ENCODE measurements around the gene PLCL1. TPM values are rescaled to one million over a fixed set of nuclear protein-coding genes. Genes with fewer than 3 reads are reported as not detected.

The PLCL1 gene
- total RNA-seq, 1 experiment from 2014 or later, result 0.07 TPM

DNA sequence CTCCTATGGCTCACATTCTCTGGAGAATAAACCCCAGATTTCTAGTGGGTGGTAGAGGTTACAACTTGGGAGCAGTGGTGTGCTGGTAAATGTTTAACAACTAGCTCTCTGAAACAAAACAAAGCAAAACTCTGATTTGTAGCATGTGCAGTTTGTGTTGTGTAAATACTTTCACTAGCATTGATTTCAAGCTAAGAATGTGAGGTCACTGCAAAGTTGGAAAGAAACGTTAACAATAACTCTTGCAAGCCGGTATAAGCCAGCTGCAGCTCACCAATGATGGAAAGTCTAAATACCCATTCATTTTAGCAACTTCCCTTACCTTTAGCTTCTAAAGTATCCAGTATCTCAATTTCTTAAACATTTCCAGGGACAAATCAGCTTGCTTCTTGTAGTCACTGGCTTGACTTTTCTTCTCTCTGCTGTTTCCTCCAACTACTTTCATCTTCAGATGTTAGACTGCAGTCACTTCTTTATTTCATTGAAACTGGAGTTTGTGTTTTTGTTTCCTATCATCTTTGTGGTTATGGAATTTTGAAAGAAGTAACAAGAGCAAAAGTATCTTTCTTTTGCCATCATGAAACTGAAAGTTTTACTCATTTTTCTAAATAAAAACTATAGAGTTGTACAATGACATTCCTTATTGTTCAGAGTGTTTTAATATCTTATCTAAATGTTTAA is 140.2 kb downstream of the PLCL1 start:
- Mint-ChIP-seq H3K27me3 (ENCODE audit: unreplicated experiment) (peaks cover 14% of the 10 kb centered on the region), H3K4me3 (ENCODE audit: low read depth, unreplicated experiment) (no peak overlapping the region), H3K9me3 (ENCODE audit: low read depth, unreplicated experiment) (no peaks in the 10 kb centered on the region), H3K36me3 (ENCODE audit: insufficient read depth, unreplicated experiment) (no peaks in the 10 kb centered on the region), H3K4me1 (ENCODE audit: low read depth, unreplicated experiment) (no peaks in the 10 kb centered on the region), H3K27ac (ENCODE audit: unreplicated experiment) (no peak overlapping the region)
- intact Hi-C loops (cut with micrococcal nuclease; ENCODE audit: unreplicated experiment), result no loop called here
- no TSS peak for BruUV-seq (replicated peaks)
- DNase-seq, result no peak
- TF ChIP-seq, protein P1, sequence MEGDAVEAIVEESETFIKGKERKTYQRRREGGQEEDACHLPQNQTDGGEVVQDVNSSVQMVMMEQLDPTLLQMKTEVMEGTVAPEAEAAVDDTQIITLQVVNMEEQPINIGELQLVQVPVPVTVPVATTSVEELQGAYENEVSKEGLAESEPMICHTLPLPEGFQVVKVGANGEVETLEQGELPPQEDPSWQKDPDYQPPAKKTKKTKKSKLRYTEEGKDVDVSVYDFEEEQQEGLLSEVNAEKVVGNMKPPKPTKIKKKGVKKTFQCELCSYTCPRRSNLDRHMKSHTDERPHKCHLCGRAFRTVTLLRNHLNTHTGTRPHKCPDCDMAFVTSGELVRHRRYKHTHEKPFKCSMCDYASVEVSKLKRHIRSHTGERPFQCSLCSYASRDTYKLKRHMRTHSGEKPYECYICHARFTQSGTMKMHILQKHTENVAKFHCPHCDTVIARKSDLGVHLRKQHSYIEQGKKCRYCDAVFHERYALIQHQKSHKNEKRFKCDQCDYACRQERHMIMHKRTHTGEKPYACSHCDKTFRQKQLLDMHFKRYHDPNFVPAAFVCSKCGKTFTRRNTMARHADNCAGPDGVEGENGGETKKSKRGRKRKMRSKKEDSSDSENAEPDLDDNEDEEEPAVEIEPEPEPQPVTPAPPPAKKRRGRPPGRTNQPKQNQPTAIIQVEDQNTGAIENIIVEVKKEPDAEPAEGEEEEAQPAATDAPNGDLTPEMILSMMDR (IDR thresholded peaks at IDR 0.05; ENCODE audit: unreplicated experiment), result no peak
- CTCF ChIA-PET, result interaction anchor here (0.6 kb wide), 1 partner anchor 143 kb away, joined by 5 read pairs; no protein-coding TSS in a partner anchor

DNA sequence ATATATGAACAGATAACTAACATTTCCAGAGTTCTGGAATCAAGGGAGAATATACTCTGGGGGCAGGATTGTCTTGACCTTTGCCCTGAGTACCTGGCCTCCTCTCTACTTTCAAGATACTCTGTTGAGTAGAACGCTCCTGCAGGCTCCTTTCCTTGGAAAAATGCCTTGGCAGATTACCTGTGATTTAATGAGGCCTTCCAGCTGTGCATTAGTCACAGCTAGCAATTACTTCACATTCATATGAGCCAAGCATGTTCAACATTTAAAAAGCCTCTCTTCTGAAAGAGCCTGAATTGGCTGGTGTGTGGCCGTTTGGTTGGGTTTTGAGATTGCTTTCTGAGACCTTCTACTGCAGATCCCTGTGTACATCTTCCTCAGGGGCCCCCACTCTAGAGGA is 142.2 kb downstream of the PLCL1 start:
- CTCF ChIA-PET, result no interaction called here
- intact Hi-C loops (cut with micrococcal nuclease; ENCODE audit: unreplicated experiment), result no loop called here
- no peak overlapping the region for H3K4me3 Mint-ChIP-seq (ENCODE audit: low read depth, unreplicated experiment)
- no peaks in the 10 kb centered on the region for H3K4me1 Mint-ChIP-seq (ENCODE audit: low read depth, unreplicated experiment)
- H3K36me3 Mint-ChIP-seq (ENCODE audit: insufficient read depth, unreplicated experiment), result no peaks in the 10 kb centered on the region
- H3K9me3 Mint-ChIP-seq (ENCODE audit: low read depth, unreplicated experiment), result no peaks in the 10 kb centered on the region
- TF ChIP-seq, protein P1 (IDR thresholded peaks at IDR 0.05; ENCODE audit: unreplicated experiment), result no peak
- H3K27me3 Mint-ChIP-seq (ENCODE audit: unreplicated experiment), result peaks cover 14% of the 10 kb centered on the region
- no peak for DNase-seq
- no TSS peak for BruUV-seq (replicated peaks)
- H3K27ac Mint-ChIP-seq (ENCODE audit: unreplicated experiment), result no peak overlapping the region

DNA sequence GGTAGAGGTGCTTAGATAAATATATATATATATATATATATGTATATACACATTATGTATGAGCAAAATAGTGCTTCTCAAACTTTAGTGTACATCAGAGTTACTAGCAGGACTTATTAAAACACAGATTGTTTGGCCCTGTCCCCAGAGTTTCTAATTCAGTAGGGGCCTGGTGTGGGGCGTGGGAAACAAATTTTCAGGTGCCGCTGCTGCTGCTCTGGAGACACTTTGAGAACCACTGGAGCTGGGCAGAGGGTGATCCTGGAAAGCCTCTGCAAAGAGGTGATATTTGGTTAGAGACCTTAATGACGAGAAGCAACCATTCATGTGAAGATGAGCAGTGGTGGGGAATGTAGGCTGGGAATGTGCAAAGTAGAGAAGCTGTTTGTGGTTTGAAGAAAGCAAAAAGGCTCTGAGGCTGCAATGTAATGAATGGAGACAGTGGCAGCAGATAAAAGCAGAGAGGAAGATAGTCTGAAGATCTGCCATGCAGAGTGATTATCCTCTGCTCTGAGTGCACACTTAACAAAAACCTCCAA is 142.9 kb downstream of the PLCL1 start:
- H3K27me3 Mint-ChIP-seq (ENCODE audit: unreplicated experiment), result peaks cover 14% of the 10 kb centered on the region
- H3K27ac Mint-ChIP-seq (ENCODE audit: unreplicated experiment), result no peak overlapping the region
- TF ChIP-seq, protein P1 (IDR thresholded peaks at IDR 0.05; ENCODE audit: unreplicated experiment), result no peak
- DNase-seq, result no peak
- H3K36me3 Mint-ChIP-seq (ENCODE audit: insufficient read depth, unreplicated experiment), result no peaks in the 10 kb centered on the region
- H3K9me3 Mint-ChIP-seq (ENCODE audit: low read depth, unreplicated experiment), result no peaks in the 10 kb centered on the region
- CTCF ChIA-PET, result no interaction called here
- intact Hi-C loops (cut with micrococcal nuclease; ENCODE audit: unreplicated experiment), result no loop called here
- no peak overlapping the region for H3K4me3 Mint-ChIP-seq (ENCODE audit: low read depth, unreplicated experiment)
- no TSS peak for BruUV-seq (replicated peaks)
- no peaks in the 10 kb centered on the region for H3K4me1 Mint-ChIP-seq (ENCODE audit: low read depth, unreplicated experiment)

DNA sequence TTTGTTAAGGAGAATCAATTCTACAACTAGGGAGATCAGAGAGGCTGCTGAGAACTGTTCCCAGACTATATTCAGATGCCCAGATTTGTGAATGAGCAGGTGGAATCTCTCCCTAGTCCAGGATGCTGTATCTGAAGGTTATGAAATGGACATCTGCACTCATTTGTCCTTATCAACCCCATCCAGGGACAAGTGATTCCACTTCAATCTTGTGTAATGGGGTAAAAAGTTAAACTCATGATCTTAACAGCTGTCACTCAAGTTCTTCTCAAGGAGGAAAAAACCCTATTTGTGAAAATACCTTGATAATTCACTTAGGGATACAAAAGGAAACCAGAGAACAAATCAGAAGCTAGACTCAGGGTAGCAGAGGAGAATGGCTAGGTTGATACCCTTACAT is 144.8 kb downstream of the PLCL1 start:
- no peak overlapping the region for H3K4me3 Mint-ChIP-seq (ENCODE audit: low read depth, unreplicated experiment)
- no peak overlapping the region for H3K27ac Mint-ChIP-seq (ENCODE audit: unreplicated experiment)
- BruUV-seq (replicated peaks), result no TSS peak
- TF ChIP-seq, protein P1 (IDR thresholded peaks at IDR 0.05; ENCODE audit: unreplicated experiment), result no peak
- CTCF ChIA-PET, result no interaction called here
- H3K36me3 Mint-ChIP-seq (ENCODE audit: insufficient read depth, unreplicated experiment), result no peaks in the 10 kb centered on the region
- no peaks in the 10 kb centered on the region for H3K4me1 Mint-ChIP-seq (ENCODE audit: low read depth, unreplicated experiment)
- intact Hi-C loops (cut with micrococcal nuclease; ENCODE audit: unreplicated experiment), result no loop called here
- H3K27me3 Mint-ChIP-seq (ENCODE audit: unreplicated experiment), result peaks cover 14% of the 10 kb centered on the region
- no peaks in the 10 kb centered on the region for H3K9me3 Mint-ChIP-seq (ENCODE audit: low read depth, unreplicated experiment)
- no peak for DNase-seq

All from Calu3 (cell line).